ENCODE results near the gene PLGRKT. TPM values are rescaled to one million over a fixed set of nuclear protein-coding genes. Genes with fewer than 3 reads are reported as not detected.

Gene PLGRKT
- total RNA-seq, 1 experiment from 2014 or later = 22.0 TPM

DNA sequence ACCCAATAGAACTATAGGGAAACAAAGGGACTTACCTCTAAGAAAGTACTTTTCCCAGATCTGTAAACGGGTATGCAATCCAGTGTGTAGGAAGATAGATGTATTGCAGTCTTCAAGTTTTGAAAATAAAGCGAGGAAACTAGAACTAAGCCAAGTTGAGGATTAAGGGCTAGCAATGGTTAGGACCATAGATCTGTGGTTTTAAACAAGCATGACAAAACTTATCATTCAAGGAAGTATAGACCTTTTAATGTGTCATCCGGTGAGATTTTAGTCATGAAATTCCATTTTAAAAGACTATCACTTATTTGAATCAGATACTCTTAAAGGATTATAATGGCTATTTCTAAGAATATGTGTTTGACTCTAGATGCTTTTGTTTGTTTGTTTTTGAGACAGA is 33.1 kb upstream of the PLGRKT start:
- no peak overlapping the region for H3K4me2 ChIP-seq
- H3K9me2 ChIP-seq (ENCODE audit: insufficient read depth) = no peaks in the 10 kb centered on the region
- no peaks in the 10 kb centered on the region for H3F3A ChIP-seq (ENCODE audit: insufficient read depth, low read depth)
- no peaks in the 10 kb centered on the region for H4K20me1 ChIP-seq (ENCODE audit: insufficient read depth)
- no TSS peak for BruUV-seq (replicated peaks)
- H3K79me2 ChIP-seq (ENCODE audit: low read depth) = no peaks in the 10 kb centered on the region
- TF ChIP-seq EZH2 (IDR thresholded peaks at IDR 0.05; ENCODE audit: low read depth) (no peak), CTCF (conservative IDR thresholded peaks at IDR 0.05) (no peak)
- no peaks in the 10 kb centered on the region for H3K27me3 ChIP-seq (ENCODE audit: insufficient read depth, low read depth)
- H3K27ac ChIP-seq = no peak overlapping the region
- no peak overlapping the region for H2AFZ ChIP-seq
- CTCF ChIA-PET = no interaction called here
- no peaks in the 10 kb centered on the region for H3K9me3 ChIP-seq (ENCODE audit: insufficient read depth, low read depth)
- intact Hi-C loops (cut with micrococcal nuclease; ENCODE audit: unreplicated experiment) = no loop called here
- H3K4me3 ChIP-seq = no peak overlapping the region
- DNase-seq = no peak
- H3K36me3 ChIP-seq (ENCODE audit: low read depth) = no peaks in the 10 kb centered on the region
- POLR2A ChIA-PET (ENCODE audit: unreplicated experiment) = no interaction called here
- H3K4me1 ChIP-seq (replicated peaks; ENCODE audit: insufficient read depth) = no peaks in the 10 kb centered on the region

DNA sequence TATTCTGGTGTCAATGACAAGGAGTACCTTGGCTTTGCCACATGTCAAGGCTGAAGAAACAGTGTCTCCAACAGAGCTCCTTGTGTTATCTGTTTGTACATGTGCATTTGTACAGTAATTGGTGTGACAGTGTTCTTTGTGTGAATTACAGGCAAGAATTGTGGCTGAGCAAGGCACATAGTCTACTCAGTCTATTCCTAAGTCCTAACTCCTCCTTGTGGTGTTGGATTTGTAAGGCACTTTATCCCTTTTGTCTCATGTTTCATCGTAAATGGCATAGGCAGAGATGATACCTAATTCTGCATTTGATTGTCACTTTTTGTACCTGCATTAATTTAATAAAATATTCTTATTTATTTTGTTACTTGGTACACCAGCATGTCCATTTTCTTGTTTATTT is 32.4 kb upstream of the PLGRKT start:
- no peaks in the 10 kb centered on the region for H3F3A ChIP-seq (ENCODE audit: insufficient read depth, low read depth)
- H3K27me3 ChIP-seq (ENCODE audit: insufficient read depth, low read depth) = no peaks in the 10 kb centered on the region
- H3K4me3 ChIP-seq = no peak overlapping the region
- no TSS peak for BruUV-seq (replicated peaks)
- intact Hi-C loops (cut with micrococcal nuclease; ENCODE audit: unreplicated experiment) = no loop called here
- H3K79me2 ChIP-seq (ENCODE audit: low read depth) = no peaks in the 10 kb centered on the region
- CTCF ChIA-PET = no interaction called here
- no peak for DNase-seq
- no peak for TF ChIP-seq EZH2 (IDR thresholded peaks at IDR 0.05; ENCODE audit: low read depth)
- TF ChIP-seq CTCF (conservative IDR thresholded peaks at IDR 0.05) = no peak
- H3K9me3 ChIP-seq (ENCODE audit: insufficient read depth, low read depth) = no peaks in the 10 kb centered on the region
- H3K27ac ChIP-seq = no peak overlapping the region
- H3K4me1 ChIP-seq (replicated peaks; ENCODE audit: insufficient read depth) = no peaks in the 10 kb centered on the region
- H3K36me3 ChIP-seq (ENCODE audit: low read depth) = no peaks in the 10 kb centered on the region
- H2AFZ ChIP-seq = no peak overlapping the region
- no peaks in the 10 kb centered on the region for H3K9me2 ChIP-seq (ENCODE audit: insufficient read depth)
- POLR2A ChIA-PET (ENCODE audit: unreplicated experiment) = no interaction called here
- H4K20me1 ChIP-seq (ENCODE audit: insufficient read depth) = no peaks in the 10 kb centered on the region
- H3K4me2 ChIP-seq = no peak overlapping the region

DNA sequence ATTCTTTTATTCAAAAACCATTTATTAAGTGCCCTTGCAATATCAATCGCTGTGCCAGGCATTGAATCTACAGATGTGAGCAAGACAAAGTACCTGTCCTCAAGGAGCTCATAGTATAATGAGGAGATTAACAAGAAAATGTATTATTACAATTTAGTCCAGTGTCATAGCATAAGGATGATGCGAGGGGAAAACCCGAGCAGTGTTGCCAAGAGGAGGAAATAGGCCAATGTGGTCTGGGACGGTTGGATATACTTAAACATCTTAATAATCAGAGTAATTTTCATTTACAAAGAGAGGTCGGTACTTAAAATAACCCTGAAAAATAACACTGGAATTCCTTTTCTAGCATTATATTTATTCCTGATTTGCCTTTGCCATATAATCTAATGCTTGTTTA is 31.1 kb upstream of the PLGRKT start:
- no peaks in the 10 kb centered on the region for H3K4me1 ChIP-seq (replicated peaks; ENCODE audit: insufficient read depth)
- no peaks in the 10 kb centered on the region for H3K9me3 ChIP-seq (ENCODE audit: insufficient read depth, low read depth)
- no TSS peak for BruUV-seq (replicated peaks)
- CTCF ChIA-PET = no interaction called here
- POLR2A ChIA-PET (ENCODE audit: unreplicated experiment) = no interaction called here
- intact Hi-C loops (cut with micrococcal nuclease; ENCODE audit: unreplicated experiment) = no loop called here
- no peak overlapping the region for H3K4me2 ChIP-seq
- no peak overlapping the region for H2AFZ ChIP-seq
- TF ChIP-seq EZH2 (IDR thresholded peaks at IDR 0.05; ENCODE audit: low read depth) (no peak), CTCF (conservative IDR thresholded peaks at IDR 0.05) (no peak)
- DNase-seq = no peak
- no peak overlapping the region for H3K4me3 ChIP-seq
- no peaks in the 10 kb centered on the region for H3K79me2 ChIP-seq (ENCODE audit: low read depth)
- no peaks in the 10 kb centered on the region for H4K20me1 ChIP-seq (ENCODE audit: insufficient read depth)
- H3K27ac ChIP-seq = no peak overlapping the region
- H3K27me3 ChIP-seq (ENCODE audit: insufficient read depth, low read depth) = no peaks in the 10 kb centered on the region
- H3K9me2 ChIP-seq (ENCODE audit: insufficient read depth) = no peaks in the 10 kb centered on the region
- no peaks in the 10 kb centered on the region for H3K36me3 ChIP-seq (ENCODE audit: low read depth)
- no peaks in the 10 kb centered on the region for H3F3A ChIP-seq (ENCODE audit: insufficient read depth, low read depth)

All from PC-9 (cell line).